Measurements from ENCODE around the gene COPZ1.
"Not testable (repeated sequence)": the region's sequence is repeated elsewhere in the genome, so short reads cannot be mapped to it uniquely, and the experiment has no call there.

COPZ1 gene

GRCh38 chr12:54337280-54337842, 12.4 kb downstream of the COPZ1 start:
- DNase-seq, result no peak

- no peak for DNase-seq
Measured at GRCh38 chr12:54337854-54338650, 13.1 kb downstream of the COPZ1 start.

GRCh38 chr12:54338698-54339296, 13.9 kb downstream of the COPZ1 start:
- no peak for DNase-seq

GRCh38 chr12:54340846-54341245, 15.9 kb downstream of the COPZ1 start:
- DNase-seq, result no peak

- no peak for DNase-seq
Measured at GRCh38 chr12:54341378-54342300, 16.7 kb downstream of the COPZ1 start.

GRCh38 chr12:54349036-54349435, 24.1 kb downstream of the COPZ1 start:
- DNase-seq, result no peak

GRCh38 chr12:54349679-54350078, 24.7 kb downstream of the COPZ1 start:
- DNase-seq, result no peak

GRCh38 chr12:54350743-54351142, 25.8 kb downstream of the COPZ1 start:
- no peak for DNase-seq

- DNase-seq, result no peak
Measured at GRCh38 chr12:54351341-54351740, 26.4 kb downstream of the COPZ1 start.

GRCh38 chr12:54352022-54352531, 27.1 kb downstream of the COPZ1 start:
- peak; percentile 73 for DNase-seq

- peak; percentile 38 for DNase-seq
Measured at GRCh38 chr12:54352891-54353874, 28.3 kb downstream of the COPZ1 start.

GRCh38 chr12:54354271-54354670, 29.3 kb downstream of the COPZ1 start:
- not testable (repeated sequence) for DNase-seq

- DNase-seq, result no peak
Measured at GRCh38 chr12:54355104-54355815, 30.3 kb downstream of the COPZ1 start.

GRCh38 chr12:54356228-54356627, 31.3 kb downstream of the COPZ1 start:
- no peak for DNase-seq

GRCh38 chr12:54356951-54357356, 32.0 kb downstream of the COPZ1 start:
- peak; percentile 51 for DNase-seq

- DNase-seq, result no peak
Measured at GRCh38 chr12:54357506-54358190, 32.7 kb downstream of the COPZ1 start.

GRCh38 chr12:54358191-54358944, 33.4 kb downstream of the COPZ1 start:
- no peak for DNase-seq

- peak; percentile 91 for DNase-seq
Measured at GRCh38 chr12:54358945-54359761, 34.2 kb downstream of the COPZ1 start.
